ENCODE measurements around the gene ARF3.

The ARF3 gene

GRCh38 chr12:48966177-48966895, 9.0 kb upstream of the ARF3 start:
- DNase-seq (ENCODE audit: low read depth): no peak

GRCh38 chr12:48965298-48965838, 8.1 kb upstream of the ARF3 start:
- peak; percentile 27 for DNase-seq (ENCODE audit: low read depth)

DNA sequence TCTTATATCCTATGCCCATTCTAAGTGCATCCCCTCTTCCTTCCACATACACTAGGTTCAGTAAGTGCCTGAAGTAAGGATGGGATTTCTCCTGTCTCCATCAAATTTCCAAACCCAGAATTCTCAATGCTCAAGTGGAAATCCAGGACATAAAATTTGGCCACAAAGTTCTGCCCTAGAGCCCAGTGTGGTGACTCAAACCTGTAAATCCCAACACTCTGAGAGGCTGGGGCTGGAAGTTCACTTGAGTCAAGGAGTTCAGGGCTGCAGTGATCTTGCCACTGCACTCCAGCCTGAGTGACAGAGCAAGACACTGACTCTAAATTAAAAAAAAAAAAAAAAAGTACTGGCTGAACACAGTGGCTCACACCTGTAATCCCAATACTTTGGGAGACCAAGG, 4.5 kb upstream of the ARF3 start:
- no peak for DNase-seq (ENCODE audit: low read depth)

DNA sequence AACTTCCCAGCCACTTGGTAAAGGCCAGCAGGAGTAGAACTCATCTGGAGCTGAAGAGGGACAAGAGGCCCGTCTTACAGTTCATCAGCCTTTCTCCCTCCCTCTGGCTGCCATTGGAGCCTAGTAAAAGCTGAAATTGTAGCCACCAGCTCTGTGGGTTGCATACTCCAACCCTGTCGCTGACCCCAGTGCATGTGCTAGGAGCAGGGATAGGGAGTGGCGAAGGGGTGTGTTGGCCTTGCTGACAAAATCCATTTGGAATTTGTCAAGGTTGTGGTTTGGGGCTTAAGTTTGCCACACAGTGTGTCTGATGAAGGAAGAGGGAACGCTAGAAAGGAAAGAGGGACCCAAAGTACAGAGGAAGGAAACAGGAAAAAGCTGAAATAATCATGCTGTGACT, 4.0 kb upstream of the ARF3 start:
- no peak for DNase-seq (ENCODE audit: low read depth)

DNA sequence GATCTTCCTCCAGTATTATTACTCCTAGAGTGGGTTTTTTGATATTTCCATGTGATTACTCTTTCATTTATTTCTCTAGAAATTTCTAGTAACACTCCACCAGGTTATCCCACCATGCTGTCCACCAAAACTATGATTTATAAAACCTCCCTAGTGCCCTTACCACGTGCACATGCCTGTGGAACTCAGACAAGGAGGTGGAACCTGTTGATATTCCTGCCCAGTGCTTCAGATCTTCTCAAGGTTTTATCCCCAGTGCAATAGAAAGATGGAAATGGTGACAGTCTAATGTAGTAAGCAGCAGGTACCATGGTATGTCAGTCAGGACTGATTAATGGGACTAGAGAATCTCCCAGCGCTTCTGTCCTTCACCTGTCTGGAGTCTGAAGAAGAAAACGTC, 3.5 kb upstream of the ARF3 start:
- no peak for DNase-seq (ENCODE audit: low read depth)

DNA sequence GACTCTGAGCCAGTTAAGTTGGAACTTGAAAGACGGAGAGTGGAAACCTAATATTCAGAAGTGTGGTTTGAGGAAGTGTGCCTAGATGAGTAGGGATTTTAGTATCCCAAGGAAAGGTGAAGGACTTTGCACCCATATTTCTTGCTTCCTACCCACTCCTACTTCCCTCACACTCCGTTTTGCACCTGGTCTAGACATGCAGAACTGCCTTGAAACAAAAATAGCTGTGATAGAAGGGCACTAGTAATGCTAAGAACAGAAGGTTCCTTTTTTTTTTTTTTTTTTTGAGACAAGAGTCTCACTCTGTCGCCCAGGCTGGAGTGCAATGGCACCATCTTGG, 732 bp upstream of the ARF3 start:
- no peak for DNase-seq (ENCODE audit: low read depth)

DNA sequence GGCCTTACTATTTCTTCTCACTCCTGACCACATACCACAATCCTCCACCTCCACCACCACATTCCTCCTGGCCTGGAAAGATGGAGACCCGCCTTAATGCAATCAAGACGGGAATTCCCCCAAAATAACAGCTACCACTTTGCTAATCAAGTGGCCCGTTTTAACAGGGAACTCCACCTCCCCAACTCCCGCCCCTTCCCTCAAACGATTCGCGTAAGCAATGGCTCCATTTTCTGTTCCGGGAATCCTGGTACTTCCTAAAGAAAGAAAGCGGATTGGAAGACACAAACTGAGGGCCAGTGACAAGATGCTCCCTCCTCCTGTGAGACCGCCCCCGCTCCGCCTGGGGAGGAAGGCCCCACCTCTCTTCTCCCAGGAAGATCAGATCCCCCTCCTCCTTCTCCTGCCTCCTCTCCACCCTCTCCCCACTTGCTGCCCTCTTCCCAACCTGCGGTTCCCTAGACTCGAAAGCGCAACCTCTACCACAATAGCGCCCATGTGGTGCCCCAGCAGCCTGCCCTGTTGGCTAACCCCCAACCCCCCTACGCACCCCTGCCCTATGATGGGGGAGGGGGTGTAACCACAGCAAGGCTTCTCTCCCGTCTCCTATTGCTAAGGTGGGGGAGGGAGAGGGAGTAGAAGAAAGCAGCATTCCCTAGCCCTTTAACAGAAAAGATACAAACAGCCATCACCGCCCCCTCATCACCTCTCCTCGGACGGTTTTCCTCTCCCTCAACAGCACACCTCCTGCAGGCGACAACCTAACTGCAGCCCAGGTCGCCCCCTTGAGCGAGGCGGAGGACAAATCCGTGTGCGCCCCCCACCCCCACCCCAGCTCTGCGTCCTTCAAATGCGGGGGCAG, 777 bp downstream of the ARF3 start:
- peak; percentile 98 for DNase-seq (ENCODE audit: low read depth)

DNA sequence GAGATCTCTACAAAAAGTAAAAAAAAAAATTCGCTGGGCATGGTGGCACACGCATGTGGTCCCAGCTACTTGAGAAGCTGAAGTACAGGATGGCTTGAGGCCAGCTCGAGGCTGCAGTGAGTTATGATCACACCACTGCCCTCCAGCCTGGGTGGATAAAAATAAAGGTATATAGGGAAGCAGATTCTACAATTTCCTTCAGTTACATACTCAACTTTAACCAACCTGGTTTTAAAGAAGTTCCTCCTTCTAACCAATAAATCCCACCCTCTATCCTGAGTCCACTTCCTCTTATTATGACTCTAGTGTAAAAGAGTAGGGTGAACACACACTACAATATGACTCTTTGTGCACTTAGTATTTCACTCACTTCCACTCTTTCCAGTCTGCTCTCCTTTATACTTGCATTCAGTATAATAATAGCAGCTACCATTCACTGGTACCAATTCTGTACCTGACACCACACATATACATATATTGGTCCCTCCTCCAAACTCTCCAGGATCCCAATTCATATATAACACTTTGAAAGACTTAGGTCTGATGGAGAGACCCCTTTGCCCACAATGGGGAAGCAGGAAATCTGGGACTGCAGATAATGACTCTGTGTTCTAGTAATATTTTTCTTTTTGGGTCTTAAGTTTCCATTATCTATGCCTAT, 2.3 kb downstream of the ARF3 start:
- no peak for DNase-seq (ENCODE audit: low read depth)

DNA sequence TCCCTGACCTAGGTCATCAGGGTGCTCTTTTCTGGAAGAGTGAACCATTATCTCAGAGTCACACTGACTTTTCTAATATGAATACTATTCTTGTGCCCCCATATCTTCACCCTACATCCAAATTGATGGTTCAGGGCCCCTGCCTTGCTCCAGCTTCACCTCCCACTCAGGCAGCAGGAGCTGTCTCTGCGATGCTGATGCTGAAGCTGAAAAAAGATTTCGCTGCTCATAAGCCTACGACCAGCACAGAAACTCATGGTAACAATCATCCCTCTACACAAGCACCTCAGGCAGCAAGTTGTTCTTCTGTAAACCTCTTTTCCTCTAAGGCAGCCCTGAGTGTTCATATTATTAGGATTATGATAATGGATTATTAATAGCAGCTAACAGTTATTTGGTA, 3.2 kb downstream of the ARF3 start:
- DNase-seq (ENCODE audit: low read depth): no peak

DNA sequence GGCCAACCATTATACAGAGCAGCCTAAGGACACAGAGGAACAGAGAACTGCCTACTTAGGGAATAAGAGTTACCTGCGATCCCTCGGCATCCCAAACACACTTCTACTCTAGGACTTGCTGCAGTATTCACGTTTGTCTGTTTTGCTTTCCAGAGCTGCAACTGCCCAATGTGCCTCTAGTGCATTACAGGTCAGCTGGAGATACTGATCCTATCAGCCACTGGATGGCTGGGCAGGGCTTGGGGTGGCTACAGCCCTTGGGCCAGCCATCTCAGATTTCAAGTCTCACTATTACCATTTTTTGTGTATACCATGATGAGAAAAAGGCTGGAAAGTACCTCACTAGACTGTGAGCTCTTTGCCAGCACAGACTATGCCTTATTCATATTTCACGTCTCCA, 4.6 kb downstream of the ARF3 start:
- DNase-seq (ENCODE audit: low read depth): no peak

DNA sequence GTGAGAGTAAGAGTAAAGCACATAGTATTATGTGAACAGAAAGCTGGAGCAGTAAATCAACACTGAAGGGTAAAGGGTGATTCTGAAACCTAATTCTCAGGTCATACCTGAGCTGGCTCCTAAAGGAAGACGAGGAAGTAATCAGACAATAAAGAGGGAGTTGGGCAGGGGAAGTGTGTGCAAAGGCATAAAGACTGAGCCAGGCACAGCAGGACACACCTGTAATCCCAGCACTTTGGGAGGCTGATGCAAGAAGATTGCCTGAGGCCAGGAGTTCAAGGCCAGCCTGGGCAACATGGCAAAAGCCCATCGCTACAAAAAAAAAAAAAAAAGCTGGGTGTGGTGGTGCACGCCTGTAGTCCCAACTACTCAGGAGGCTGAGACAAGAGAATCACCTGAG, 9.6 kb downstream of the ARF3 start:
- DNase-seq (ENCODE audit: low read depth): no peak

- DNase-seq (ENCODE audit: low read depth): no peak
Observed at GRCh38 chr12:48946943-48947342, 10.3 kb downstream of the ARF3 start.

DNA sequence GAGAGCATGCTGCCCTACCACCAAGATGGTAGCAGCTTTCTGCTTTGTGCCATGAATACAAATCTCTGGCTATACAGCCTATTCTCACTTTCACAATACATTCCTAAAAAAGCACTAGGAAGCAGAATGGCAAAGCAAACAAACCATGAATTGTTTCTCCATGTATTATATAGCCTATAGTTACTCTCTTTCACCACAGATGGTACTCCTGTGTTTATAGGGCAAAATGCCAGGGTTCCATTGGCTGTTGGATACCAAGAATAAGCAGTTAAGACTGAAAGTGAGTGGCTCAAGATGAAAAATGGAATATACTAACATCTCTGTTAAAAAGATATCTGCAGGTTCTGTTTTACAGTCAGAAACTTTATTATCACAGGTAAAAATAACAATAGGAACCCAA, 11.1 kb downstream of the ARF3 start:
- no peak for DNase-seq (ENCODE audit: low read depth)

DNA sequence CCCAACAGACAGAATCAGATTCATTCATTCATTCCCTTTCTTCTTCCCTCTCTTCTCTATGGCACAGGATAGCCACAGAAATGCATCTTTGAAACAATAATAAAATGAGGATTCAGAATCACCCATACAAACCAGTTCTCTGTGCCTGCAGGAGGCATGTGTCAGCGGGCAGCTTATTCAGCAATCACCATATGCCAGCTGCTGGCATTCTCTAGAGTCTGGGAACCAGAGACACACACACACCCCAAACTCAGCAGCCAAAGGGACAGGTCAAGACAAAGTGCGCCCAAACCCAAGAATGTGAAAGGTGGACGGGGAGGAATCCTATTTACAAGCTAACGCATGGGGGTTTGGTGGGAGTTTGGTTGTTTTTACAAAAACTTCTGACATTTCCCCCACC, 14.1 kb downstream of the ARF3 start:
- no peak for DNase-seq (ENCODE audit: low read depth)

GRCh38 chr12:48940181-48940580, 17.1 kb downstream of the ARF3 start:
- DNase-seq (ENCODE audit: low read depth): no peak

GRCh38 chr12:48938805-48939204, 18.5 kb downstream of the ARF3 start:
- no peak for DNase-seq (ENCODE audit: low read depth)

DNA sequence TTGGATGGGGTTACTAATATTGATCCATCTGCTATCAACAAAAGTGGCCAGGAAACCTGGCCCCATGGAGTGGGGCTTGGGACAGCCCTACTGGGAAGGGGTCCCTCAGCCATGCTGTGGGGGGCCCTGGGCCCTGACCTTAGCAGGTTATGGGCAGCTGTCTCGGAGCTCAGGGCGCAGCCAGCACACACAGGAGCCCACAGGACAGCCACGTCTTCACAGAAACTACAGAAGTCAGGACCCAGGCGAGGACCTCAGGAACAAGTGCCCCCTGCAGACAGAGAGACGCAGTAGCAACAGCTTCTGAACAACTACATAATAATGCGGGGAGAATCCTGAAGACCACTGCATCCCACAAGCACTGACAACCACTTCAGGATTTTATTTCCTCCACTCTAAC, 20.1 kb downstream of the ARF3 start:
- DNase-seq (ENCODE audit: low read depth): no peak

GRCh38 chr12:48936379-48936979, 20.8 kb downstream of the ARF3 start:
- DNase-seq (ENCODE audit: low read depth): peak; percentile 64

DNA sequence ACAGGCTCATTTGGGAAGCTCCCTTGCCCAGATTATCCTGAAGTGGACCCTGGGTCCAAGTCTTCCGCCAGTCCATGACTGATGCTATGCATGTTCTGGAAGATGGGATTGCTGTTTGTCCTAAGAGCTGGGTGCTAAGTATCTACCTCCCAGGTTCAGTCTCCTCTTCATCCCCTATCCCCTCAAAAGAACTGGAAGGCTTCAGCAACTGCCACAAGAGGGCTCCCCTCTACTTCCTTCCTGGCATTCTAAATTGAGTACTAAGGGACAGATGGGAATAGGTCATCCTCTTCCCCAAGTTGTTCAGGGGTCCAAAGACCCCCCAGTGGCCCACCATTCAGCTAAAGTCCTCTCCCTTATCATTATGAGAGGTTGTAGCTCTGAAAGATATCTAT, 23.0 kb downstream of the ARF3 start:
- no peak for DNase-seq (ENCODE audit: low read depth)

DNA sequence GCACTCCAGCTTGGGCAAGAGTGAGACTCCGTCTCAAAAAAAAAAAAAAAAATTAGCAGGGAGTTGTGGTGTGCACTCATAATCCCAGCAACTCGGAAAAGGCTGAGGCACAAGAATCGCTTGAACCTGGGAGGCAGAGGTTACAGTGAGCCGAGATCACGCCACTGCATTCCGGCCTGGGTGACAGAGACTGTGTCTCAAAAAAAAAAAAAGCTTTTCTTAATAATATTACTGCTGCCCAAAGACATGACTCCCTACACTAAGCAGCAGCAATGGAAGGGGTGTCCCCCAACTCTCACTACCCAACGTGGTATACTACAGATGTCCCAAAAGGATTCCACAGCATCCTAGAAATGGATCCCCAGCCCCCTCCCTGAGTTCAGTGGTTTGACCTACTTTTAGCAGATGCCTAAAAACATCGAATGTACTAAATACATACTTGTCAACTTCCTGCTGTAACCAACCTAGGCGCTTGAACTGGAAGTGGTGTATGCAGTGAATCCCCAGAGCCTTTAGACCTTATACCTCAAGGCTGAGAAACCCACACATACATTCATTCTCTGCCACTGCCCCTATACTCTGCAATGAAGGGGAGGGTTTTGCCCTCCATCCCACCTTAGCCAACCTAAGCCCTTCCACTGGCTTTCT, 23.5 kb downstream of the ARF3 start:
- no peak for DNase-seq (ENCODE audit: low read depth)

DNA sequence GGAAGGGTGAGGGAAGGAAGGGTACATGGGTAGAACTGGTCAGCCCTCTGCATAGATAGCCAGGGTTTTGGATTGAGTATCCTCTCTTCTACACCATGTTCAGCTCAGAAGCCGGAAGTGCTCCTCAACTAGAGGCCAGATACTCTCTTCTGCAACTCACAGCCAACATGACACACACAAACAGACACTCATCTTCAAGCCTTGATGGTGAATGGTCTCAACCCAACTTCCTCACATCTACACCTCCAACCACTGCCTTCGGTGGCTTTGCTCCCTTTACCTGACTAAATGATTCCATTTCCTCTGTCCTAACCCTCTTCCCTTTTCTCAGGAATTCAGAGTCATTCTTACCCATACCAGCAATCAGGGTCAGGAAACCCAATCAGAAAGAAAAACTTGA, 24.4 kb downstream of the ARF3 start:
- DNase-seq (ENCODE audit: low read depth): no peak

- no peak for DNase-seq (ENCODE audit: low read depth)
Observed at GRCh38 chr12:48930475-48930874, 26.8 kb downstream of the ARF3 start.

All from amniotic epithelial cell (primary cell).